ENCODE data around the gene TBATA.

- TF ChIP-seq CTCF (IDR thresholded peaks at IDR 0.05; ENCODE audit: low read length) (no peak), EZH2 (IDR thresholded peaks at IDR 0.05; ENCODE audit: borderline replicate concordance, low read length) (no peak)
These were observed 19.2 kb upstream of the TBATA start for GRCh38 chr10:70804421-70804808.

All from OCI-LY1 (cell line).